AG09309 (cell line): ENCODE results near the gene THSD4.

ENCODE experiments used
- DNase-seq: peaks from one replicate; pipeline ENCODE4 v3.0.0-alpha.2; 2010; ENCODE audit warnings: low read depth
- H3K4me3 ChIP-seq: 2 replicates; pipeline ENCODE4 v1.5.1; 2011; ENCODE audit warnings: mild to moderate bottlenecking, low read depth, low read length, moderate library complexity; ENCODE audit not compliant: control insufficient read depth
- TF ChIP-seq, protein P1 (sequence below): IDR thresholded peaks from 2 replicates; pipeline ENCODE4 v1.5.1; 2011; ENCODE audit warnings: mild to moderate bottlenecking, low read depth, low read length, inconsistent platforms; ENCODE audit not compliant: insufficient read depth, control insufficient read depth; ENCODE audit errors: missing control alignments

Gene THSD4

GRCh38 chr15:71688509-71689094 lies 573.3 kb downstream of the THSD4 start:
- no peak for DNase-seq
- TF ChIP-seq, protein P1, sequence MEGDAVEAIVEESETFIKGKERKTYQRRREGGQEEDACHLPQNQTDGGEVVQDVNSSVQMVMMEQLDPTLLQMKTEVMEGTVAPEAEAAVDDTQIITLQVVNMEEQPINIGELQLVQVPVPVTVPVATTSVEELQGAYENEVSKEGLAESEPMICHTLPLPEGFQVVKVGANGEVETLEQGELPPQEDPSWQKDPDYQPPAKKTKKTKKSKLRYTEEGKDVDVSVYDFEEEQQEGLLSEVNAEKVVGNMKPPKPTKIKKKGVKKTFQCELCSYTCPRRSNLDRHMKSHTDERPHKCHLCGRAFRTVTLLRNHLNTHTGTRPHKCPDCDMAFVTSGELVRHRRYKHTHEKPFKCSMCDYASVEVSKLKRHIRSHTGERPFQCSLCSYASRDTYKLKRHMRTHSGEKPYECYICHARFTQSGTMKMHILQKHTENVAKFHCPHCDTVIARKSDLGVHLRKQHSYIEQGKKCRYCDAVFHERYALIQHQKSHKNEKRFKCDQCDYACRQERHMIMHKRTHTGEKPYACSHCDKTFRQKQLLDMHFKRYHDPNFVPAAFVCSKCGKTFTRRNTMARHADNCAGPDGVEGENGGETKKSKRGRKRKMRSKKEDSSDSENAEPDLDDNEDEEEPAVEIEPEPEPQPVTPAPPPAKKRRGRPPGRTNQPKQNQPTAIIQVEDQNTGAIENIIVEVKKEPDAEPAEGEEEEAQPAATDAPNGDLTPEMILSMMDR = no peak
- no peak overlapping the region for H3K4me3 ChIP-seq

- DNase-seq = no peak
- no peak overlapping the region for H3K4me3 ChIP-seq
- TF ChIP-seq, protein P1 = no peak
These were observed 575.8 kb downstream of the THSD4 start for GRCh38 chr15:71691081-71691457.

DNA sequence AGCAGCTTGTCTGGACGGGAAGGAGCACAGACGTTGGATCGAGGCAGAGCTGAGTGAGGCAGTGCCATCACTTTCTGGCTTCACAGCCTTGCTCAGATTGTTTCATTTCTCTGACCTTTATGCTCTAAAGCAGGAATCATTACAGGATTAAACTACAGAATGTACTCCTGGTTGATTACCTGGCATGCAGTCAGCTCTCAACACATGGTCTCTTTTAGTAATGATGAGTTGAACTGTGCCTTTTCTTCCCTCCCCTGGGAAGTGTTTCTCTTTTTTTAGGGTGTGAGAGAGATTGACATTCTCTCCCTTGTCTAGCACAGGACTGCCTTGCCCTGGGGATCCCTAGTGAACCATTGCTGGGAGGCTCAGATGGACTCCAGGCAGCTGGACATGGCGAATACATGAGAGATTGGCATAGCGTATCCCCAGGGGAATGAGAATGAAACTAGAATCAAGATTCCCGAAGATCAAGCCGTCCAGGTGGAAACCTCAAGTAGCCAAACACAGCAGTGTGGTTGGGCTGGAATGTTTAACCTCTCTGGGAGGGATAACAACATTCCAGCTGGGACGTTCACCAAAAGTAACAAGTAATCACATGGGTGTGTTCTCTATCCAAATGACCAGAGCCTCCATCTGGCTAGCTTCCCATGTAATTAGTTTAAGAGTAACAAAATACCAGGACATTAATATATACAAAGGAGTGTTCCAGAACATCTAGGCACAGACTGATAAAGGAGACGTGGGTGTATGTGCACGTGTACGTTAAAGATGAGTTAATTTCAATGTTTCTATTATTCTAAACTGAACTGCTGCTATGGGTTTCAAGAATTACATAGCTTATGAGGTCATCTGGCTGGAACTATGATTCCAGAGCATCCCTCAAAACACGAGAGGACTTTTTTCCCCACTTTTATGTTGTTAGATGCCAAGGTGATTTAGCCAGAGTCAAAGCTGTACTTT lies 576.5 kb downstream of the THSD4 start:
- peak; percentile 21 for DNase-seq
- no peak overlapping the region for H3K4me3 ChIP-seq
- TF ChIP-seq, protein P1 = no peak

DNA sequence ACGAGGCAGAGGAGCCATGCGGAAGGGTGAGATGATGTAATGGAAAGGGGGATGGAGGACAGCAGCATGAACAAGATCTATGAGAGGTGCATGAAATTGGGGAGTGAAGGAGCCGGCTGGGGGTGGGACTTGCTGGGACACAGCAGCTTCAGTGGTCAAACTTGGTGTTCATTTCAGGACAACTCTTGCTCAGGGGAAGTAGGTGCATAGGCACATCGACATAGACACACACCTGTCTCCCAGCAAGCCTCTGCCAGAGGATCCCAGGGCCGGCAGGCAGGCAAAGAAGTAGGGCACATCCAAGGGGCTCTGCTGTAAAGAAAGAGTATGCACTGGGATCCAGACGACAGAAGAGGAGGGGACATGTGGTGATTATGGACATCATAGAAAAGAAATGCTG lies 582.0 kb downstream of the THSD4 start:
- no peak for DNase-seq
- TF ChIP-seq, protein P1 = no peak
- H3K4me3 ChIP-seq = no peak overlapping the region

DNA sequence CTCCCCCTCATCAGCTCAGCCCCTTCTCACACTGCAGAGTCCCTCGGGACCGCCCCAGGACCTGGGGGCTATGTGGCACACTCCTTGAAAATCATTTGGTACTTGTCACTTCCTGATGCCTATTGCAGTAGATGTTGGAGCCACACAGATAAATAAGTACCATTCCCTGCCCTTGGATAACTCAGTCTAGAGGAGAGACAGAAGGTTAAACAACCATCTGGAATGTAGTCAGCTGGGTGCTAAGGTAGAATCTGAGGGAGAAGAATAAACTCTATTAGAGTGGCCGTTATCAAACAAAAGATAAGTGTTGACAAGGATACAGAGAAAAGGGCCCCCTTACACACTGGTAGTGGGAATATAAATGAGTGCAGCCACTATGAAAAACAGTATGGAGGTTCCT lies 582.8 kb downstream of the THSD4 start:
- TF ChIP-seq, protein P1 = no peak
- DNase-seq = no peak
- H3K4me3 ChIP-seq = no peak overlapping the region

- H3K4me3 ChIP-seq = no peak overlapping the region
- TF ChIP-seq, protein P1 = no peak
- DNase-seq = no peak
These were observed 583.5 kb downstream of the THSD4 start for GRCh38 chr15:71698742-71699141.

GRCh38 chr15:71699977-71700376 lies 584.7 kb downstream of the THSD4 start:
- no peak for DNase-seq

More at GRCh38 chr15:71699977-71700376, 584.7 kb downstream of the THSD4 start:
- TF ChIP-seq, protein P1 = no peak
- no peak overlapping the region for H3K4me3 ChIP-seq
